Transverse colon (tissue), 4 donors: ENCODE data around the gene LAMB4.

ENCODE experiments used
- CTCF ChIP-seq, 5 experiments: fragments of 200-600 bp in 3 of 5; fragments of 450-650 bp in 2 of 5; sonication (generic) in 3 of 5; IDR thresholded peaks; 1 replicate in 2 of 5; 2 replicates in 3 of 5; pipeline ENCODE4 v1.5.1; 2016 to 2017; ENCODE audit warnings: antibody characterized with exemption in 5 of 5, inconsistent platforms in 3 of 5, mild to moderate bottlenecking in 2 of 5, moderate library complexity in 1 of 5
- POLR2A ChIP-seq: fragments of 450-650 bp; IDR thresholded peaks from one replicate; pipeline ENCODE4 v1.6.1; 2016; ENCODE audit warnings: antibody characterized with exemption, mild to moderate bottlenecking, moderate library complexity
- POLR2AphosphoS5 ChIP-seq, 3 donors: sonication (generic); formaldehyde crosslinking; IDR thresholded peaks; one replicate each; pipeline ENCODE4 v1.6.1; 2016; ENCODE audit warnings: antibody characterized with exemption in 3 of 3

- no peak for TF ChIP-seq CTCF (IDR thresholded peaks at IDR 0.05)
- no peak for TF ChIP-seq POLR2AphosphoS5 (IDR thresholded peaks at IDR 0.05)
- TF ChIP-seq POLR2A = no peak
These were observed 99.6 kb downstream of the LAMB4 start for GRCh38 chr7:108030516-108030915.
